Measurements from ENCODE around the gene WDSUB1.

Gene WDSUB1

GRCh38 chr2:159208438-159208837 lies 78.1 kb downstream of the WDSUB1 start:
- DNase-seq (ENCODE audit: low read depth, low spot score), result no peak
- Histone ChIP-seq H3K27ac (ENCODE audit: low read length) (no peak overlapping the region), H3K4me3 (ENCODE audit: low read length) (no peak overlapping the region), H3K27me3 (ENCODE audit: control insufficient read depth, insufficient read depth, low read length) (peaks cover 23% of the 10 kb centered on the region; the same call in 1 of the 2 replicates), H3K36me3 (ENCODE audit: control insufficient read depth, insufficient read depth, low read length) (no peaks in the 10 kb centered on the region), H3K4me1 (ENCODE audit: control insufficient read depth, insufficient read depth, low read length) (peaks cover 3% of the 10 kb centered on the region), H3K9me3 (ENCODE audit: control insufficient read depth, insufficient read depth, low read length) (no peaks in the 10 kb centered on the region)
- no CpG with 5 or more reads among the region's 5 CpGs for WGBS (ENCODE audit: insufficient coverage, insufficient read length)

- Histone ChIP-seq H3K36me3 (ENCODE audit: control insufficient read depth, insufficient read depth, low read length) (no peaks in the 10 kb centered on the region), H3K4me1 (ENCODE audit: control insufficient read depth, insufficient read depth, low read length) (no peaks in the 10 kb centered on the region), H3K27me3 (ENCODE audit: control insufficient read depth, insufficient read depth, low read length) (peaks cover 15% of the 10 kb centered on the region; the same call in 1 of the 2 replicates), H3K27ac (ENCODE audit: low read length) (no peak overlapping the region), H3K9me3 (ENCODE audit: control insufficient read depth, insufficient read depth, low read length) (no peaks in the 10 kb centered on the region), H3K4me3 (ENCODE audit: low read length) (no peak overlapping the region)
- WGBS (ENCODE audit: insufficient coverage, insufficient read length), result no CpG with 5 or more reads among the region's 6 CpGs
- DNase-seq (ENCODE audit: low read depth, low spot score), result no peak
Measured at GRCh38 chr2:159206736-159207380, 79.6 kb downstream of the WDSUB1 start.

- Histone ChIP-seq H3K4me3 (ENCODE audit: low read length) (no peak overlapping the region), H3K9me3 (ENCODE audit: control insufficient read depth, insufficient read depth, low read length) (no peaks in the 10 kb centered on the region), H3K27ac (ENCODE audit: low read length) (no peak overlapping the region), H3K36me3 (ENCODE audit: control insufficient read depth, insufficient read depth, low read length) (no peaks in the 10 kb centered on the region), H3K4me1 (ENCODE audit: control insufficient read depth, insufficient read depth, low read length) (no peaks in the 10 kb centered on the region), H3K27me3 (ENCODE audit: control insufficient read depth, insufficient read depth, low read length) (peaks cover 7% of the 10 kb centered on the region; the same call in 1 of the 2 replicates)
- no peak for DNase-seq (ENCODE audit: low read depth, low spot score)
- WGBS (ENCODE audit: insufficient coverage, insufficient read length), result no CpG with 5 or more reads among the region's 15 CpGs
Measured at GRCh38 chr2:159204381-159205144, 81.9 kb downstream of the WDSUB1 start.

GRCh38 chr2:159202568-159203071 lies 83.9 kb downstream of the WDSUB1 start:
- DNase-seq (ENCODE audit: low read depth, low spot score), result no peak
- H3K4me1 ChIP-seq (ENCODE audit: control insufficient read depth, insufficient read depth, low read length), result no peaks in the 10 kb centered on the region
- H3K4me3 ChIP-seq (ENCODE audit: low read length), result no peak overlapping the region
- H3K36me3 ChIP-seq (ENCODE audit: control insufficient read depth, insufficient read depth, low read length), result no peaks in the 10 kb centered on the region
- no peaks in the 10 kb centered on the region; the same call in 1 of the 2 replicates for H3K27me3 ChIP-seq (ENCODE audit: control insufficient read depth, insufficient read depth, low read length)
- H3K27ac ChIP-seq (ENCODE audit: low read length), result no peak overlapping the region
- no peaks in the 10 kb centered on the region for H3K9me3 ChIP-seq (ENCODE audit: control insufficient read depth, insufficient read depth, low read length)
- WGBS (ENCODE audit: insufficient coverage, insufficient read length), result no CpG with 5 or more reads among the region's 4 CpGs

- no peak for DNase-seq (ENCODE audit: low read depth, low spot score)
- Histone ChIP-seq H3K4me1 (ENCODE audit: control insufficient read depth, insufficient read depth, low read length) (no peaks in the 10 kb centered on the region), H3K27me3 (ENCODE audit: control insufficient read depth, insufficient read depth, low read length) (no peaks in the 10 kb centered on the region; the same call in 1 of the 2 replicates), H3K36me3 (ENCODE audit: control insufficient read depth, insufficient read depth, low read length) (no peaks in the 10 kb centered on the region), H3K9me3 (ENCODE audit: control insufficient read depth, insufficient read depth, low read length) (no peaks in the 10 kb centered on the region), H3K4me3 (ENCODE audit: low read length) (no peak overlapping the region), H3K27ac (ENCODE audit: low read length) (no peak overlapping the region)
- WGBS (ENCODE audit: insufficient coverage, insufficient read length), result no CpG with 5 or more reads among the region's 8 CpGs
Measured at GRCh38 chr2:159201360-159202063, 85.0 kb downstream of the WDSUB1 start.

GRCh38 chr2:159200498-159200897 lies 86.0 kb downstream of the WDSUB1 start:
- H3K36me3 ChIP-seq (ENCODE audit: control insufficient read depth, insufficient read depth, low read length), result no peaks in the 10 kb centered on the region
- no peak overlapping the region for H3K27ac ChIP-seq (ENCODE audit: low read length)
- H3K27me3 ChIP-seq (ENCODE audit: control insufficient read depth, insufficient read depth, low read length), result no peaks in the 10 kb centered on the region; the same call in 1 of the 2 replicates
- no peak overlapping the region for H3K4me3 ChIP-seq (ENCODE audit: low read length)
- WGBS (ENCODE audit: insufficient coverage, insufficient read length), result no CpG with 5 or more reads among the region's 1 CpG
- H3K4me1 ChIP-seq (ENCODE audit: control insufficient read depth, insufficient read depth, low read length), result no peaks in the 10 kb centered on the region
- DNase-seq (ENCODE audit: low read depth, low spot score), result no peak
- no peaks in the 10 kb centered on the region for H3K9me3 ChIP-seq (ENCODE audit: control insufficient read depth, insufficient read depth, low read length)

GRCh38 chr2:159199761-159200465 lies 86.6 kb downstream of the WDSUB1 start:
- no peaks in the 10 kb centered on the region for H3K4me1 ChIP-seq (ENCODE audit: control insufficient read depth, insufficient read depth, low read length)
- no peak overlapping the region for H3K27ac ChIP-seq (ENCODE audit: low read length)
- no peaks in the 10 kb centered on the region for H3K27me3 ChIP-seq (ENCODE audit: control insufficient read depth, insufficient read depth, low read length)
- DNase-seq (ENCODE audit: low read depth, low spot score), result no peak
- H3K4me3 ChIP-seq (ENCODE audit: low read length), result no peak overlapping the region
- H3K9me3 ChIP-seq (ENCODE audit: control insufficient read depth, insufficient read depth, low read length), result no peaks in the 10 kb centered on the region
- no peaks in the 10 kb centered on the region for H3K36me3 ChIP-seq (ENCODE audit: control insufficient read depth, insufficient read depth, low read length)
- WGBS (ENCODE audit: insufficient coverage, insufficient read length), result no CpG with 5 or more reads among the region's 4 CpGs

- no peaks in the 10 kb centered on the region for H3K4me1 ChIP-seq (ENCODE audit: control insufficient read depth, insufficient read depth, low read length)
- H3K27ac ChIP-seq (ENCODE audit: low read length), result no peak overlapping the region
- no peak for DNase-seq (ENCODE audit: low read depth, low spot score)
- no peaks in the 10 kb centered on the region for H3K9me3 ChIP-seq (ENCODE audit: control insufficient read depth, insufficient read depth, low read length)
- no peaks in the 10 kb centered on the region for H3K36me3 ChIP-seq (ENCODE audit: control insufficient read depth, insufficient read depth, low read length)
- H3K27me3 ChIP-seq (ENCODE audit: control insufficient read depth, insufficient read depth, low read length), result no peaks in the 10 kb centered on the region
- no CpG with 5 or more reads among the region's 9 CpGs for WGBS (ENCODE audit: insufficient coverage, insufficient read length)
- H3K4me3 ChIP-seq (ENCODE audit: low read length), result no peak overlapping the region
Measured at GRCh38 chr2:159199236-159199635, 87.3 kb downstream of the WDSUB1 start.

- WGBS (ENCODE audit: insufficient coverage, insufficient read length), result no CpG with 5 or more reads among the region's 14 CpGs
- no peak overlapping the region for H3K27ac ChIP-seq (ENCODE audit: low read length)
- H3K27me3 ChIP-seq (ENCODE audit: control insufficient read depth, insufficient read depth, low read length), result no peaks in the 10 kb centered on the region
- no peaks in the 10 kb centered on the region for H3K4me1 ChIP-seq (ENCODE audit: control insufficient read depth, insufficient read depth, low read length)
- no peak overlapping the region for H3K4me3 ChIP-seq (ENCODE audit: low read length)
- DNase-seq (ENCODE audit: low read depth, low spot score), result no peak
- no peaks in the 10 kb centered on the region for H3K36me3 ChIP-seq (ENCODE audit: control insufficient read depth, insufficient read depth, low read length)
- H3K9me3 ChIP-seq (ENCODE audit: control insufficient read depth, insufficient read depth, low read length), result no peaks in the 10 kb centered on the region
Measured at GRCh38 chr2:159196393-159196925, 90.0 kb downstream of the WDSUB1 start.

GRCh38 chr2:159195697-159196096 lies 90.8 kb downstream of the WDSUB1 start:
- no peak overlapping the region for H3K4me3 ChIP-seq (ENCODE audit: low read length)
- no peak overlapping the region for H3K27ac ChIP-seq (ENCODE audit: low read length)
- H3K27me3 ChIP-seq (ENCODE audit: control insufficient read depth, insufficient read depth, low read length), result no peaks in the 10 kb centered on the region
- no CpG with 5 or more reads among the region's 6 CpGs for WGBS (ENCODE audit: insufficient coverage, insufficient read length)
- H3K4me1 ChIP-seq (ENCODE audit: control insufficient read depth, insufficient read depth, low read length), result no peaks in the 10 kb centered on the region
- H3K36me3 ChIP-seq (ENCODE audit: control insufficient read depth, insufficient read depth, low read length), result no peaks in the 10 kb centered on the region
- DNase-seq (ENCODE audit: low read depth, low spot score), result no peak
- no peaks in the 10 kb centered on the region for H3K9me3 ChIP-seq (ENCODE audit: control insufficient read depth, insufficient read depth, low read length)

All from iPS DF 6.9 (cell line).